GM12878 (cell line): ENCODE measurements around the gene SUSD2. TPM values are rescaled to one million over a fixed set of nuclear protein-coding genes. Genes with fewer than 3 reads are reported as not detected.

Experiments used
- ATAC-seq: fragments of 200-7000 bp; cut with Tn5 transposase; 3 replicates; pipeline ENCODE4 v1.9.1; 2020; ENCODE audit warnings: mild to moderate bottlenecking, moderate library complexity
- BruUV-seq: library from RNA; stranded (reverse); fragments of 400-500 nt; replicated peaks from 2 replicates; lab custom pipeline; 2021; lab: Mats Ljungman, UMichigan
- CTCF ChIA-PET: fragments of 300-600 bp; sonication (Branson Sonifier 250); formaldehyde crosslinking; extraction: SDS; loops from one replicate; lab custom pipeline; 2021; ENCODE audit warnings: inconsistent platforms; lab: Yijun Ruan, JAX
- POLR2A ChIA-PET: fragments of 350-600 bp; formaldehyde crosslinking; extraction: SDS; loops from one replicate; lab custom pipeline; 2021; ENCODE audit warnings: inconsistent platforms; lab: Charles Lee
- RAD21 ChIA-PET: fragments of 300-600 bp; sonication (Branson Sonifier 250); formaldehyde crosslinking; loops from one replicate; lab custom pipeline; 2023; ENCODE audit warnings: antibody characterized with exemption; ENCODE audit not compliant: unreplicated experiment; lab: Charles Lee
- SMC1A ChIA-PET: fragments of 300-600 bp; sonication (Branson Sonifier 250); formaldehyde crosslinking; loops from one replicate; lab custom pipeline; 2023; ENCODE audit not compliant: unreplicated experiment, uncharacterized antibody; lab: Charles Lee
- DNase-seq: peaks from one replicate; pipeline ENCODE4 v3.0.0-alpha.2; 2011; ENCODE audit warnings: low read depth, low spot score
- FAIRE-seq: peaks from 3 replicates; lab custom pipeline; 2011; peaks lifted over from hg19 to GRCh38; lab: Jason Lieb, UNC
- H2AFZ ChIP-seq: 2 replicates; pipeline ENCODE4 v1.6.0; 2011; ENCODE audit warnings: low read depth, low read length, control low read depth; ENCODE audit not compliant: control insufficient read depth
- H3K27ac ChIP-seq: 2 replicates; pipeline ENCODE4 v1.5.1; 2011; ENCODE audit warnings: control low read depth; ENCODE audit not compliant: control insufficient read depth, insufficient read depth
- H3K27me3 ChIP-seq, 2 experiments: replicated peaks in 1 of 2; 2 replicates each; pipeline versions ENCODE4 v1.6.0 to v1.6.1; 2011; ENCODE audit warnings: low read length in 1 of 2; ENCODE audit not compliant: control insufficient read depth in 2 of 2, insufficient read depth in 2 of 2
- H3K36me3 ChIP-seq, 2 experiments: 2 replicates each; pipeline ENCODE4 v1.5.1; 2011; ENCODE audit warnings: low read length in 1 of 2; ENCODE audit not compliant: control insufficient read depth in 2 of 2, insufficient read depth in 2 of 2
- H3K4me1 ChIP-seq: 2 replicates; pipeline ENCODE4 v1.6.1; 2011; ENCODE audit warnings: mild to moderate bottlenecking, low read length, moderate library complexity, mixed read lengths; ENCODE audit not compliant: control insufficient read depth, insufficient read depth
- H3K4me2 ChIP-seq: 2 replicates; pipeline ENCODE4 v1.6.0; 2011; ENCODE audit warnings: control low read depth; ENCODE audit not compliant: control insufficient read depth, insufficient read depth
- H3K4me3 ChIP-seq: fragments of 200-600 bp; sonication (generic); 2 replicates; pipeline ENCODE4 v1.5.1; 2016
- H3K79me2 ChIP-seq: 2 replicates; pipeline ENCODE4 v1.6.0; 2011; ENCODE audit warnings: low read length; ENCODE audit not compliant: control insufficient read depth, insufficient read depth
- H3K9ac ChIP-seq: 2 replicates; pipeline ENCODE4 v1.8.0; 2011; ENCODE audit warnings: low read length, control low read depth, mixed read lengths; ENCODE audit not compliant: control insufficient read depth, insufficient read depth
- H3K9me3 ChIP-seq: replicated peaks from 3 replicates; pipeline ENCODE4 v1.5.1; 2011; ENCODE audit warnings: mild to moderate bottlenecking, low read length; ENCODE audit not compliant: control insufficient read depth, insufficient read depth
- H4K20me1 ChIP-seq: 2 replicates; pipeline ENCODE4 v1.6.0; 2011; ENCODE audit not compliant: control insufficient read depth, insufficient read depth
- ATF2 ChIP-seq: IDR thresholded peaks from 2 replicates; pipeline ENCODE4 v1.6.1; 2012; ENCODE audit warnings: low read length, inconsistent platforms
- CTCF ChIP-seq, 3 experiments: IDR thresholded peaks in 2 of 3; conservative IDR thresholded peaks in 1 of 3; 2 replicates each; pipeline ENCODE4 v1.5.1; 2011; ENCODE audit warnings: low read depth in 3 of 3, low read length in 3 of 3, mild to moderate bottlenecking in 3 of 3, control low read depth in 2 of 3, moderate library complexity in 2 of 3, inconsistent platforms in 1 of 3, mixed read lengths in 1 of 3; ENCODE audit not compliant: control insufficient read depth in 2 of 3, insufficient read depth in 1 of 3; ENCODE audit errors: extremely low read depth in 1 of 3
- ELK1 ChIP-seq: IDR thresholded peaks from 2 replicates; pipeline ENCODE4 v1.6.1; 2012; ENCODE audit warnings: low read depth, low read length, improper control_type of control experiment
- FOXK2 ChIP-seq: fragments of 450-650 bp; IDR thresholded peaks from 2 replicates; pipeline ENCODE4 v1.6.1; 2017; ENCODE audit warnings: mild to moderate bottlenecking, moderate library complexity
- JUNB ChIP-seq: IDR thresholded peaks from 2 replicates; pipeline ENCODE4 v1.6.1; 2016; ENCODE audit warnings: antibody characterized with exemption, mild to moderate bottlenecking
- NR2F1 ChIP-seq: fragments of 450-650 bp; conservative IDR thresholded peaks from 2 replicates; pipeline ENCODE4 v1.6.1; 2017; ENCODE audit warnings: mild to moderate bottlenecking
- SIN3A ChIP-seq: IDR thresholded peaks from 2 replicates; pipeline ENCODE4 v1.6.1; 2012; ENCODE audit warnings: low read depth, low read length, improper control_type of control experiment
- SMAD5 ChIP-seq: IDR thresholded peaks from 2 replicates; pipeline ENCODE4 v1.6.1; 2016; ENCODE audit warnings: antibody characterized with exemption, low read depth
- SP1 ChIP-seq: IDR thresholded peaks from one replicate; pipeline ENCODE4 v1.6.1; 2011; ENCODE audit warnings: low read depth, low read length
- TARDBP ChIP-seq: IDR thresholded peaks from 2 replicates; pipeline ENCODE4 v1.6.1; 2016; ENCODE audit warnings: borderline replicate concordance
- ZBED1 ChIP-seq: IDR thresholded peaks from 2 replicates; pipeline ENCODE4 v1.6.1; 2016; ENCODE audit warnings: borderline replicate concordance
- ZBTB11 ChIP-seq: fragments of 450-650 bp; formaldehyde crosslinking; IDR thresholded peaks from 2 replicates; pipeline ENCODE4 v1.5.0; 2022; ENCODE audit warnings: mild to moderate bottlenecking, missing genetic modification characterization
- ZNF592 ChIP-seq: fragments of 450-650 bp; IDR thresholded peaks from 2 replicates; pipeline ENCODE4 v1.6.1; 2017; ENCODE audit warnings: mild to moderate bottlenecking, moderate library complexity
- WGBS: methylation state at CpG from one replicate; pipeline ENCODE4 v1.1.6; 2016; ENCODE audit warnings: low lambda C conversion rate; ENCODE audit not compliant: insufficient replicate concordance, insufficient coverage; ENCODE audit errors: missing lambda C conversion rate; 5-methylcytosine and 5-hydroxymethylcytosine counted together
- in situ Hi-C: fragments of 300-500 bp; cut with MboI; formaldehyde crosslinking; loops from 9 replicates; pipeline ENCODE4 v1.14.3; 2018; ENCODE audit warnings: mixed read lengths
- intact Hi-C: fragments of 100-400 bp; cut with micrococcal nuclease; formaldehyde crosslinking; loops from one replicate; pipeline ENCODE4 v1.14.2; 2022; ENCODE audit not compliant: unreplicated experiment
- polyA plus RNA-seq, 11 experiments: library from polyadenylated mRNA; depleted of rRNA in 4 of 11; unstranded in 6 of 11; stranded (reverse) in 5 of 11; fragments of >200 nt; fragmentation: Nextera tagmentation in 4 of 11; fragmentation: Illumina TruSeq in 1 of 11; extraction: Ambion mirVana in 4 of 11; extraction: Trizol in 1 of 11; gene quantifications; 1 replicate in 1 of 11; 2 replicates in 10 of 11; pipeline versions ENCODE4 v1.2.1 to v1.2.3, GENCODE V29; 2011 to 2016; ENCODE audit warnings: inconsistent platforms in 2 of 11, missing spikeins in 2 of 11, low read depth in 1 of 11
- total RNA-seq, 4 experiments: library from RNA; depleted of rRNA in 3 of 4; stranded (reverse); fragments of >200 nt in 3 of 4; fragmentation: Illumina TruSeq in 1 of 4; extraction: Trizol in 1 of 4; gene quantifications; 2 replicates each; pipeline versions ENCODE4 v1.2.1 to v1.2.3, GENCODE V29; 2013 to 2021

SUSD2 gene
- total and polyA plus RNA-seq, 10 of the 15 experiments (the other 5 are each of a cell fraction or from before 2014, with no cell fraction given) = 0.04 to 0.31 (median 0.11) TPM; not detected in 5

GRCh38 chr22:24190159-24190540, 8.9 kb downstream of the SUSD2 start:
- H3K27ac ChIP-seq = no peak overlapping the region
- POLR2A ChIA-PET = no interaction called here
- SMC1A ChIA-PET = interaction anchor here (0.6 to 3.1 kb wide), 8 partner anchors 10 to 139 kb away, joined by 3 to 16 read pairs (median 4); no protein-coding TSS in a partner anchor
- H3K79me2 ChIP-seq = no peaks in the 10 kb centered on the region
- H3K9me3 ChIP-seq = no peaks in the 10 kb centered on the region
- CTCF ChIA-PET = interaction anchor here (0.8 to 3.0 kb wide), 12 partner anchors 17 to 313 kb away, joined by 3 to 27 read pairs (median 7); partner anchors contain the start of gene GGT5
- intact Hi-C loops (no loop called here), in situ Hi-C loops (no loop called here)
- no peaks in the 10 kb centered on the region for H4K20me1 ChIP-seq
- no peak overlapping the region for H3K4me2 ChIP-seq
- H3K36me3 ChIP-seq = no peaks in the 10 kb centered on the region
- H3K27me3 ChIP-seq = no peaks in the 10 kb centered on the region
- H3K4me3 ChIP-seq = no peak overlapping the region
- DNase-seq (no peak), ATAC-seq (no peak; the same call in 2 of the 3 replicates), FAIRE-seq (no peak)
- H2AFZ ChIP-seq = no peak overlapping the region
- no TSS peak for BruUV-seq
- RAD21 ChIA-PET = interaction anchor here (0.8 to 2.3 kb wide), 3 partner anchors 41 to 57 kb away, joined by 3 to 13 read pairs (median 4); no protein-coding TSS in a partner anchor
- 59% methylated on average over 11 of the region's 14 CpGs for WGBS
- no peak overlapping the region for H3K9ac ChIP-seq
- H3K4me1 ChIP-seq = no peaks in the 10 kb centered on the region
- TF ChIP-seq NR2F1 (no peak), JUNB (no peak), SMAD5 (no peak), SIN3A (no peak), FOXK2 (no peak), ZBED1 (no peak), ZBTB11 (CRISPR knock-in tag) (no peak), SP1 (no peak), ELK1 (no peak), ATF2 (no peak), TARDBP (no peak), CTCF (IDR thresholded peaks at IDR 0.05 in 2 of 3, conservative IDR thresholded peaks at IDR 0.05 in 1 of 3; ENCODE audit: control insufficient read depth in 2 of 3, extremely low read depth in 1 of 3, insufficient read depth in 1 of 3, low read depth in 3 of 3, low read length in 3 of 3) (no peak), ZNF592 (no peak)
